HPDE6-E6E7 (cell line): ENCODE results near the gene FAM168B.

ENCODE experiments used
- DNase-seq: peaks from one replicate; pipeline ENCODE4 v3.0.0; 2011; ENCODE audit warnings: missing footprints; ENCODE audit errors: extremely low spot score

FAM168B gene

DNA sequence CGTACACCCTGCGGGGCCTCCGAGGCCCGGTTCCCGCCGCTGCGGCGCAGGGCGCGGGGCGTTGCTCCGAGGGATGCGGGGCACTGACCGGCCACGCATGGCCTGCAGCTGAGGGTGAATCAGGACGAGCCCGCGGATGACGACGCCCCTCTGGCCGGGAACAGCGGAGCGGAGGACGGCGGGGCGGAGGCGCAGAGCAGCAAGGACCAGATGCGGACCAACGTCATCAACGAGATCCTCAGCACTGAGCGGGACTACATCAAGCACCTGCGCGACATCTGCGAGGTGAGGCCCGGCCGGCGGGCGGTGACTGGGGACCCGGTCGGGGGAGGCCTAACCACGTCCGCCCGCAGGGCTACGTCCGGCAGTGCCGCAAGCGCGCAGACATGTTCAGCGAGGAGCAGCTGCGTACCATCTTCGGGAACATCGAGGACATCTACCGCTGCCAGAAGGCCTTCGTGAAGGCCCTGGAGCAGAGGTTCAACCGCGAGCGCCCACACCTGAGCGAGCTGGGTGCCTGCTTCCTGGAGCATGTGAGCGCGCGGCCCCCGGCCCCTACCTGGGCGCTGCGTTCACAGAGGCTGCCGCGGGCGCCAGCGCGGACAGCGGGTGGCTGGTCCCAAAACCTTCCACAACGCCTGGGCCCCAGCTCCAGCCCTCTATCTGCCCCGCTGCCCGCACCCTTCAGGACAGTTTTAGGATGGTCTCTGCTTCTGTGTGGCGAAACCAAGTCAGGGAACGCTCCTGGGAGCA is 53.2 kb downstream of the FAM168B start:
- no peak for DNase-seq

DNA sequence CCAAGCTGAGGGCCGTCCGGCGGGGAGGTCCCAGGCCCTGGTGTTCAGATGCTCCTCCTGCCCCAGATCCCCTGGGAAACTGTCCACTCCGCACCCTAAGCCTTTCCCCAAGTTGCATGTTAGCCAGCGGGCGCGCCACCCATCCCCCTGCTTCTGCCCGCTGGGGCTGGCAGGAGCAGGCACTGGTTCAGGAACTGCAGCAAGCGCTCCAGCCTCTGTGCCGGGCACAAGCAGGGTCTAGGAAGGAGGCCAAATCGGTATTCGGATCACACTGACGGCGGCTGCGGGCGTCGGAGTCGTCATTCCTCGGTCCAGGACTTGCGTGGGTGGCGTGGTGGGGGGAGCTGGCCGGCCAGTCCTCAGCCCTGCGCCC is 53.7 kb downstream of the FAM168B start:
- no peak for DNase-seq

DNA sequence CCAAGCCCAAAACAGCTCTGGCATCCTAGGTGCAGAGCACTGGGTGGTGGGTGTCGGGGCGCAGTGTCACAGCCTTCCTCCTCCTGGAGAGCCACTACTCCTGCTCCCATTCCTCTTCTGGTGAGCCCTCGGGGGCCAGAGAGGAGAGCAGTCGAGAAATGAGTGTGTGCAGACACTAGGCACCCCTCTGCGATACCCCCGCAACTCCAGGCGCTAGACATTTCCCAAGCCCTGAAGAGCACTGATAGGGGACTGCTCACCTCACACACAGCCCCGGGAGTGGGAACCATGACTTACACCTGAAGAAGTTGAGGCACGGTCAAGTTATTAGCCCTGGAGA is 54.2 kb downstream of the FAM168B start:
- DNase-seq, result no peak

GRCh38 chr2:131038258-131039100 is 54.8 kb downstream of the FAM168B start:
- no peak for DNase-seq

DNA sequence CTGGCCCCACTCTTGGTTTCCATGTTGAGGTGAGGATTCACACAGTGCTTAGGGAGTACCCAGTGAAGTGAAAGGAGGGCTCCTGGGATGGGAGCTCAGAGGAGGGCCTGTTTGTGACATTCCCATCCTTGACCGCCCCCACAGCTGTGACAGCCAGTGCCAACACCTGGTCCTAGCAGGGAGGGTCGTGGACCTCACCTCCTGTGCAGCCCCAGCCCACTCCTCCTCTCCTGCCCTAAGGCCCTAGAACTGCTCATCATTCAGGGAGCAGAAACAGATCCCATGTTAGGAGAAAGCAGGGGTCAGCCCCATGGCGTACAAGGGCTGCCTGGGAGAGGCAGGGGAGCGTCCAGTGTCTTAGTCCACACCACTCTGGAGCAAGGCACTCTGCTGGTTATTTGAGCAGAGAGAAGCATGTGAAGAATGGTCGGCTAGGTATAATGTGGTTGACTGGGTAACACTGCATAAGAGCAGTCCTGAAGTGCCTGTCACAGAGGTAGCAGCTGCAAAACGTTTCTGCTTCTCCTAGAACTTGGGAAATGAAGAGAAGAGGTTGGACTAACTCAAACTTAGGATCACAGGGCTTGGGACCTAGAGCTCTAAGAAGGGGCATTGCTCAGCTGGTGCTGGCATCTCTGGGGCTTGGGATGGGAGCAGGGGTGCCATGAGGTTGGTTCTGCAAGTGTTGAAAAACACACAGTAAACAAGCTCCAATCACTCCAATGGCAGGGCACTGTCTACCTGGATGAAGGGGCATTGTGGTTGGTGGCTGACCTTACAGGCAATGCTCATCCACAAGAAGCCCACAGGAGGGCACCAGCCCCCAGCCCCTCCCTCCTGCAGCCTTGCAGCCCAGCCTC is 55.6 kb downstream of the FAM168B start:
- DNase-seq, result no peak

DNA sequence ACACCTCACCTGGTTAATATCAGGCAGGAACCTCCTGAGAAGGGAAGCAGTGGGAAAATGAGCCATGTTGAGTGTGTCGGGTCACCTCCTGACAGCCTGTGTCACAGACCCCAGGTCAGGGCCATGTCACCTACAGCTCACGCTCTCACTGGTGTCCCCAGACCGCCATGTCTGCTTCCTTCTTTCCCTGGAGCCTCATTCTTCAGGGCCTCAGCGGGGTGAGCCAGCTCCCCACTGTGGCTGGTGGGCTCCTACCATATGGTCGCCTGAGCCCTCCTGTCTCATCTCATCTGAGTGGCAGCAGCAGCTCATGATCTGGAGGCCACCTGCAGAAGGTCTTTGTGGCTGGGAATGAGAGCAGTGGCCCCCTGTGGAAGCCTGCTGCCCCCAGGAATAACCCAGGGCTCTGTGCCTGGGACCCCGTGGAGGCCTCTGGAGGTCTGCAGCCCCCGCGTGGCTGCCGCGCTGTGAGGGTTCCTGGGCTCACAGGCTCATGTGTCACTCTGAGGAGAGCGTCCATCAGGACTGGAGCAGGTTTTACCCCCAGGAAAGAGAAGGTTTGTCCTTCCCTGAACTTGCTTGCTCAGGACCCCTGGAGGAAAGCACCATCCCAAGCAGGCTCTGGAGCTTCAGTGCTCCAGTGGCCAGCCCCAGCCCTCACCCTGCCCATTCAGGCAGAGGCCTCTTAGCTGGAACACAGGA is 56.4 kb downstream of the FAM168B start:
- no peak for DNase-seq

GRCh38 chr2:131036269-131036668 is 57.0 kb downstream of the FAM168B start:
- no peak for DNase-seq

GRCh38 chr2:131035826-131036231 is 57.4 kb downstream of the FAM168B start:
- no peak for DNase-seq

GRCh38 chr2:131035112-131035825 is 58.0 kb downstream of the FAM168B start:
- DNase-seq, result no peak

DNA sequence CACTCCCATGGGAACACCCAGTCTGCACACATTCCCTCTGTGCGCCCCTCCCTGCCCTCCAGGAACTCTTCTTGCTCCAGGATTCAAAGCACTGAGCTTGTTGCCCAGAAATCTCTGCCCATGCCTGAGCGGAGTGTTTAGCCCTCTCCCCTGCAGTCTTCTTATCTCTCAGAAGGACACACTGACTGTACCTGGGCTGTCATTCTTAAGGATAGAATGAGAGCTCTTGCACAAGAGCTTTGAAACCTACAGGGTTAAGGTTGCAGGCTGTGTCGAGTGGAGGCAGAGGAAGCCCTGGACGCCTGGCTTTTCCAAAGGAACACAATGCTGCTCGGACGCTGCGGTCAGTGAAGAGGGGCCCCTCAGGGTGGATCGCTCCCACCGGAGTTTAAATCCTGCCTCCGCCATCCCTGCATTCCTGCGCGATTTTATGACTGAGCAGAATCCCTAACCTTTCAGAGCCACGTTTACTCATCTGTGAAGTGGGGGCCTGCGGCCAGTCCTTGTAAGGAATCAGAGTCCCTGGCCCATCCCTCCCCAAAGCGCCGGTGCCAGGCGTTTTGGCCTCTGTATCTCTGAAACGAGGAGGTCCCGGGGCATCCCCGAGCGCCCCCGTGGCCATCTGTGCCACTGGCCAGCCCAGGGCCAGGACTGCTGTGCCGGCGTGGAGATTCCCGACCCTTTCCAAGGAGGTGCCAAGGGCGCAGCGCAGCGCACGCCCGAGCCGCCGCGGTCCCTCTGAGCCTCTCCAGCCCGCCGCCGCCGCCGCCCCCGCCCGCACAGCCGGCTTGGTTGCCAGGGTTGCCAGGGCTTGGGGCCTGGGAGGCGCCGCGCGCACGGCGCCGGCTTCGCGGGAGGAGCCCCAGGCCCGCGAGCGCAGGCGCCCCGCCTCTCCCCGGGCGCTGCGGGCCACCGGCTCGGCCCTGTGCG is 58.9 kb downstream of the FAM168B start:
- no peak for DNase-seq

DNA sequence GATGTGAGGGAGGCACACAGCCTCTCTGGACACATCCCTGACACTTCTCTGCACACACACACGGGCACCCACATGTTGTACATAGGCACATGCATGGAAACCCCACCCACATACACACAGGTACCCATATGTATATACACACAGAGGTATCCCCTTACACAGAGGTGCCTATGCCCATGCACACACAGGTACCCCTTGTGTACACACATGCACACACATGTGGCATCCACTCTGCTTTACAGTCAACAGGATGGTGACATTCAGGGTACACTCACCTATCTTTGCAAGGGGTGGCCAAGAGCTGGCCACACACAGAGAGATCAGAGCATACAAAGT is 59.5 kb downstream of the FAM168B start:
- no peak for DNase-seq

- no peak for DNase-seq
These were observed 60.8 kb downstream of the FAM168B start for GRCh38 chr2:131032393-131032836.

DNA sequence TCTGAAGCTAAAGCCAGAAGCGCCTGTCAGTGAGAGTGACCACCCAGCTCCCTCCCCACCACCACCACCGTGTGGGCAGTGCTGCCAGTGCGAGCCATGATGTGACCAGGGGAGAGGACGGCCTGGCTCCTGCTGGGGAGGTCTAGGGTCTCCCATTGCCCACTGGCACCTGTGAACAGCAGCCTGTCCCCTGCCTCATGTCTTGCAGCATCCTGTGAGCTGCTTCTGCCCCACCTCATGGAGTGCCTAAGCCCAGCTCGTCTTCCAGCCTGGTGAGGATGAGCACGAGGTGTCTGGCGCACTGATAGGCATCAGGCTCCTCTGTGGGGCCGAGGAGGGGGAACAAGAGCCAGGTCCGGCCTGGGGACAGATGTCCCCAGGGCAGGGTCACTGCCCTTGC is 61.4 kb downstream of the FAM168B start:
- DNase-seq, result no peak

GRCh38 chr2:131031431-131031841 is 61.8 kb downstream of the FAM168B start:
- DNase-seq, result no peak

DNA sequence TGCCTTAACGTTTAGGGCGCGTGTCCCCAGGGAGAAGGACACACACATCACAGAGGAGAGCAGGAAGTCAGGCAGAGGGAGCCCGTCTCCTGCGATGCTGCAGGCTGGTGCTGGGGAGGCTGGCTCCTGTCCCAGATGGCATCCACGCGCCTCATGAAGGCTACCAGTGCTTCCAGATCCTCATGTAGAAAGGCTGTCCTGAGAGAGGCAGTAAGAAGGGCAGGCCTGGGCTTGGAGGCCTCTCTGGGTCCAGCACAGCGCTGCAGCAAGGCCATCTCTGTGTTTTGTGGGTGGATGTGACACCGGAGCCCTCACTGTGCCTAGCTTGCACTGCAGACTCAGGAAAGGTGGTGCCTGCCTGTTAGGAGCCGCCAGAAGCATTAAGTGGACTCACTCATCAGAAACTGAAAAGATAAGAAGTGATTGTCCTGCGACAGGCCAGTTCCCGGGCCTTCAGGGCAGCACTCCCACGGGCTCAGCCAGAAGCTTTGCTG is 62.7 kb downstream of the FAM168B start:
- DNase-seq, result no peak

DNA sequence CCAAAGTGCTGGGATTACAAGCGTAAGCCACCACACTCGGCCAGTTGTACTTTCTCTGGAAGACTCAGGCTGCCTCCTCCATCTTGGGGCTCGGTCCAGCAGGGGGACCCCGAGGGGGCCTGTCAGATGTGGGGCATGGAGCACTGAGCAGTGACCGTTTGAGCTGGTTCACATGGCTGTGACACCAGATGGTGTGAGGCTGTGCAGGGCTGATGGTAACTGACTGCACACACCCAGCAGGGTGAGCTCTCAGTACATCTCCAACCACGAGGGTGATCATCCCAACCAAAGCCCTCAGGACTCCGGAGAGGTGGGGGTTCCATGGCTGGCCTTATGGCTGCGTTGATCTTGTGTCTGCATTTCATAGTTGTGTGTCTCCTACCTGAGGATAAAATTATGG is 63.4 kb downstream of the FAM168B start:
- no peak for DNase-seq

DNA sequence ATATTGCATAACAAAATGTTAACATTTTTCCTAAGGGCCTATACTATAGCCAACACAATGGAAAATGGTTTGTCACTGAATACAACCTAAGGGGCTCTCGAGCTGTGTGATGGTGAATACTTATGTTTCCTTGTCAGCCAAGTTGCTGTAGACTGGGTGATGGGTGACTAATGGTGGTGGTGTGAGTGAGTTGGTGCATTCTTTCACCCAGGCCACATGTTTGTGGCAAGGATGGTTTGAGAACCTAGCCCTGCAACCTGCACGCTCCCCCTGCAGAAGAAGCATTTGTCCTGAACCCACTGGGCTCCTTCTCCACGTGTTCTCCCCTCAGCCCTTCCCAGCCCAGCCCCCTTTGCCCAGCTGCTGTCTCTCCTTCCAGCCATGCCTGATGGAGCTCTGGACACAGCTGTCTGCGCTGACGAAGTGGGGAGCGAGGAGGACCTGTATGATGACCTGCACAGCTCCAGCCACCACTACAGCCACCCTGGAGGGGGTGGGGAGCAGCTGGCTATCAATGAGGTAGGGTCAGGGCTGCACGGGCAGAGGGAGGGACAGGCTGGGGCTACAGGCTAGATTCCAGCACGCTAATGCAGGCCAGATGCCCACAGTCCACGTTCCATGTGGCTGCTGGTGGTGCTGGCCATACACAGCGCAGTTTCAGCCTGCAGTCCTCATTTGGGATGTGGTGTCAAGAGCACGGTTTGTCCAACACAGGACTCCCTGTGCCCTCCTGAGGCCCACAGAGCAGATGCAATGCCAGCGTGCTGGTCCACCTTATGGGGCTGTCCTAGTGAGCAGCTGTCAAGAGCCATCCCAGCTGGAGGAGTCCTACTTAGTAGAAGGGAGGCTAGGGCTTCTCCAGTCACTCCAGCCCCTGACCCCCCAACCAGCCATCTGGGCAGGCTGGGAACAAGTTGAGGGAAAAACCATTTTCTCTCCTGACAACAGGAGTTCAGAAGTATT is 65.4 kb downstream of the FAM168B start:
- no peak for DNase-seq

- DNase-seq, result no peak
These were observed 66.3 kb downstream of the FAM168B start for GRCh38 chr2:131026919-131027318.

DNA sequence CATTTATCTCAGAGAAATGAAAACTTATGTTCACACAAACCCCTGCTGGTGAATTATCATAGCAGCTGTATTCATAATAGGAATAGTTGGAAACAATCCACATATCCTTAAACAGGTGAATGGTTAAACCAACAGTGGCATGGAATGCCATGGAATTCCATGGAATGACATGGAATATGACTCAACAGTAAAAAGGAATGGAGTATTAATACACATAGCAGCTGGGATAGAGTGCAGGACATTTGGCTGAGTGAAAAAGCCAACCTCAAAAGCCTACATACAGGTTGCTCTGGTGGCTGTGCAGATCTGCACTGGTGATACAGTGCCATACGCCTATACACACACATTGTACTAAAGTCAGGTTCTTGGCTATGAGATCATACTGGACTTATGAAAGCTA is 69.5 kb downstream of the FAM168B start:
- no peak for DNase-seq
